Esophagus squamous epithelium (tissue), 5 donors: ENCODE results near the gene MTA1. TPM values are rescaled to one million over a fixed set of nuclear protein-coding genes. Genes with fewer than 3 reads are reported as not detected.

Experiments used
- DNase-seq: peaks from one replicate; lab custom pipeline; 2025; lab: John Stamatoyannopoulos, UW
- H3K27ac ChIP-seq, 4 donors: fragments of 200-600 bp; sonication (generic); one replicate each; pipeline ENCODE4 v1.5.1; 2016 to 2019; ENCODE audit warnings: mild to moderate bottlenecking in 1 of 4
- H3K27me3 ChIP-seq, 4 donors: fragments of 200-600 bp; sonication (generic); 1 replicate in 3 of 4; 2 replicates in 1 of 4; pipeline versions ENCODE4 v1.5.1 to v1.6.0; 2017 to 2021; ENCODE audit warnings: antibody characterized with exemption in 1 of 4
- H3K36me3 ChIP-seq, 3 donors: fragments of 200-600 bp; sonication (generic); one replicate each; pipeline ENCODE4 v1.5.1; 2016 to 2019
- H3K4me1 ChIP-seq, 3 donors: fragments of 200-600 bp; sonication (generic); one replicate each; pipeline ENCODE4 v1.5.1; 2017 to 2019
- H3K4me3 ChIP-seq, 4 donors: fragments of 200-600 bp; sonication (generic); 1 replicate in 3 of 4; 2 replicates in 1 of 4; pipeline ENCODE4 v1.5.1; 2016 to 2019; ENCODE audit warnings: mild to moderate bottlenecking in 2 of 4, moderate library complexity in 1 of 4
- H3K9me3 ChIP-seq, 3 donors: fragments of 200-600 bp; sonication (generic); one replicate each; pipeline ENCODE4 v1.5.1; 2016 to 2019
- POLR2A ChIP-seq, 4 donors: fragments of 450-650 bp; IDR thresholded peaks; one replicate each; pipeline ENCODE4 v1.6.1; 2017; ENCODE audit warnings: antibody characterized with exemption in 4 of 4, mild to moderate bottlenecking in 4 of 4, moderate library complexity in 3 of 4
- WGBS, 2 donors: methylation state at CpG; one replicate each; pipeline ENCODE4 v1.1.5; 2018; 5-methylcytosine and 5-hydroxymethylcytosine counted together
- intact Hi-C: fragments of 100-400 bp; cut with DNase I; formaldehyde crosslinking; loops from one replicate; pipeline ENCODE4 v1.15.0; 2022
- total RNA-seq, 4 donors: library from RNA; depleted of rRNA; stranded (reverse); fragments of >200 nt; gene quantifications; one replicate each; pipeline ENCODE4 v1.1.0, GENCODE V29; 2016
- TF ChIP-seq, protein P1 (sequence below), 6 experiments: fragments of 450-650 bp in 4 of 6; fragments of 200-600 bp in 2 of 6; sonication (generic) in 2 of 6; IDR thresholded peaks; one replicate each; pipeline ENCODE4 v1.5.1; 2016 to 2019; ENCODE audit warnings: antibody characterized with exemption in 6 of 6, mild to moderate bottlenecking in 4 of 6, moderate library complexity in 4 of 6
- donor health status: DM: yes; HTN: yes; CAD: no.

The MTA1 gene
- total RNA-seq, 4 donors from 2014 or later = 19.9 to 64.7 (median 39.6) TPM

DNA sequence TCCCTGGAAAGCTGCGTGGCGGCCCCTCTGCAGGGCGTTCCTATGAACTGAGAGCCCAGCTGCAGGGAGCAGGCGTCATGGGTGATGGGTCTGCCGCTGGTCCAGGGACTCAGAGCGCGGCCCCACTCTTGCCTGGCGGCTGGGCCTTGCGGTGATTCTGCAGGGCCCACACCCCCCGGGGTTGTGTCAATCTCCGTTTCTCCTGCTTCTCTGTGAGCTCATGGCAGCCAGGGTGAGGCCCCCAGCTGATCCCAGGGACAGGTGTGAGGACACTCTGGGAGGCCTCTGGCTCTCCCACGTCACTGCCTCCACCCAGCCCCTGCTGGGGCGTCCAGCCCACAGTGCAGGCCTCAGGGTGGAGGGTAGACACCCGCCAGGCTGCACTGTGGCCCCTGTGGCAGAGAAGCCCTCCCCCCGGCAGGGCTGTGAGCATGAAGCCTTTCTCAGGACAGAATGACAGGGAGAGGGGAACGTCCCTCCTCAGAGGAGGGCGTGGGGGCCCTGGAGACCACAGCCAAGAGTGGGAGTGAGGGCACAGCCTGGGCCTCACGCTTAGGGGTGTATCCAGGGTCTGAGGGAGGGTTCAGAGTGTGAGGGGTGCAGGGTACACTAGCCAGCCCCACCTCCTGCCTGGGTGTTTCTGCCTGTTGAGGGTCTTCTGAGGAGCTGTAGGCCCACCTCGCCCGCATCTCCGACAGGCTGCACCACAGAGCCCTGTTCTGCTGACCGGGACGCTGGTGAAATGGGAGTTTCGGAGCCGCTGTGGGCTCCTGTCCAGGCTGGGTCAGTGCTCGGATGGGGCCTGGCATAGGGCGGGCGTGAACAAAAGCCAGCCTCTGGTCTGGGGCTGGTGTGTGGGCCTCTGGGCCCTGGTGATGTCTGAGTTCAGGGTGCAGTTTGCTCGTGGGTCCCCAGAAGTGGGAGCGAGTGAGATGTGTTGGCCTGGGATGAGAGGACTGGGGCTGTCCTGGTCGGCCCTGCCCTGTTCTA is 28.3 kb downstream of the MTA1 start:
- DNase-seq = no peak
- no peaks in the 10 kb centered on the region for H3K27me3 ChIP-seq
- intact Hi-C loops = no loop called here

GRCh38 chr14:105448706-105449111 is 29.1 kb downstream of the MTA1 start:
- no peak for TF ChIP-seq POLR2A (IDR thresholded peaks at IDR 0.05)
- TF ChIP-seq, protein P1, sequence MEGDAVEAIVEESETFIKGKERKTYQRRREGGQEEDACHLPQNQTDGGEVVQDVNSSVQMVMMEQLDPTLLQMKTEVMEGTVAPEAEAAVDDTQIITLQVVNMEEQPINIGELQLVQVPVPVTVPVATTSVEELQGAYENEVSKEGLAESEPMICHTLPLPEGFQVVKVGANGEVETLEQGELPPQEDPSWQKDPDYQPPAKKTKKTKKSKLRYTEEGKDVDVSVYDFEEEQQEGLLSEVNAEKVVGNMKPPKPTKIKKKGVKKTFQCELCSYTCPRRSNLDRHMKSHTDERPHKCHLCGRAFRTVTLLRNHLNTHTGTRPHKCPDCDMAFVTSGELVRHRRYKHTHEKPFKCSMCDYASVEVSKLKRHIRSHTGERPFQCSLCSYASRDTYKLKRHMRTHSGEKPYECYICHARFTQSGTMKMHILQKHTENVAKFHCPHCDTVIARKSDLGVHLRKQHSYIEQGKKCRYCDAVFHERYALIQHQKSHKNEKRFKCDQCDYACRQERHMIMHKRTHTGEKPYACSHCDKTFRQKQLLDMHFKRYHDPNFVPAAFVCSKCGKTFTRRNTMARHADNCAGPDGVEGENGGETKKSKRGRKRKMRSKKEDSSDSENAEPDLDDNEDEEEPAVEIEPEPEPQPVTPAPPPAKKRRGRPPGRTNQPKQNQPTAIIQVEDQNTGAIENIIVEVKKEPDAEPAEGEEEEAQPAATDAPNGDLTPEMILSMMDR (IDR thresholded peaks at IDR 0.05) = peak; percentile 81 to 91 (median 86)
- Histone ChIP-seq H3K4me1 (peaks cover 0 to 14% (median 0%) of the 10 kb centered on the region in 3 donors), H3K9me3 (no peaks in the 10 kb centered on the region), H3K27ac (peak overlapping the region in 2 of 4 donors; percentile 14 to 26), H3K27me3 (no peaks in the 10 kb centered on the region), H3K36me3 (peaks cover 8 to 71% (median 11%) of the 10 kb centered on the region in 3 donors), H3K4me3 (no peak overlapping the region)
- WGBS, 2 donors = 20% methylated on average over 1 of the region's 16 CpGs; no CpG with 5 or more reads in 1 of the 2 donors
- DNase-seq = no peak
- intact Hi-C loops = no loop called here

More for the DNA sequence above, 28.3 kb downstream of the MTA1 start:
- 75 to 87% methylated on average over 6 to 7 of the region's 31 CpGs for WGBS, 2 donors
- Histone ChIP-seq H3K36me3 (peaks cover 8 to 71% (median 11%) of the 10 kb centered on the region in 3 donors), H3K4me1 (peaks cover 0 to 14% (median 0%) of the 10 kb centered on the region in 3 donors), H3K4me3 (no peak overlapping the region), H3K9me3 (no peaks in the 10 kb centered on the region), H3K27ac (peak overlapping the region in 1 of 4 donors; percentile 14)
- no peak for TF ChIP-seq POLR2A (IDR thresholded peaks at IDR 0.05)
- TF ChIP-seq, protein P1 (IDR thresholded peaks at IDR 0.05) = no peak

DNA sequence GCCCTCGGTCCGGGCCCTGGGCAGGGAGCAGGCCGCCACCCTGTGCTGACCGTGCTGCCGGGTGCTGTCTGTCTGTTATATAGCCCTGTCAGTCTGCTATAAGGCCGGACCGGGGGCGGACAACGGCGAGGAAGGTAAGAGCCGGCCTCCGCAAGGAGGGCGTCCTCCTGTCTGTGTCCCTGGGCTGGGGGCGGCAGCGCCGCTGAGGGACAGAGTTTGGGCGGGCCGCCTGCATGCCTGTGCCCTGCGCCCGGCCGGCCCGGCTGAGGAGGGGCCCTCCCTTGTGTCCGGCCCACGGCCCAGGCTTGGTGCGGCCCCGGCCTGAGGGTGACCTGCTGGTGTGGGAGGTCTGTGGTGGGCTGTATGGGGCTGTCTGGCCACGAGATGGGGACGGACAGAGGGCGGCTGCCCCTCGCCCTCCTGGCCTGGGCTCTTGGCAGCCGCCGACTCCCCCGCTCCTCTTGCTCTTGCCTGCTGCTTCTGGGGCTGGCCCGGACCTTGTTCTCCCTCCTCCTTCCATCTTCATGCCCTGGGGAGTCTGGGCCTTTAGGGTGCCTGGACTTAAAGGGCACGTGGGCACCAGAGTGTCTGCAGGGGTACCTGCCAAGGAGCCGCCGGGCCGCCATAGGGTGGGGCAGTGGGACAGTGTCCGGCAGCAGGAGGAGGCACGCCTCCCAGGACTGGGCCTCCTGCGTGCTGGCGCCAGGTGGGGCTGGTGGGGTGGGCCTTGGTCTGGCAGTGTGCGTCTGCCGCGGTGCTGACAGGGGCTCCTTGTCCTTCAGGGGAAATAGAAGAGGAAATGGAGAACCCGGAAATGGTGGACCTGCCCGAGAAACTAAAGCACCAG is 29.9 kb downstream of the MTA1 start:
- peaks cover 0 to 14% (median 0%) of the 10 kb centered on the region in 3 donors for H3K4me1 ChIP-seq
- no peaks in the 10 kb centered on the region for H3K27me3 ChIP-seq
- H3K9me3 ChIP-seq = no peaks in the 10 kb centered on the region
- H3K4me3 ChIP-seq = no peak overlapping the region
- H3K27ac ChIP-seq = peak overlapping the region in 1 of 4 donors; percentile 26
- DNase-seq = no peak
- intact Hi-C loops = no loop called here
- peaks cover 11 to 79% (median 12%) of the 10 kb centered on the region in 3 donors for H3K36me3 ChIP-seq
- WGBS, 2 donors = 90% methylated on average over 8 of the region's 47 CpGs; no CpG with 5 or more reads in 1 of the 2 donors
- no peak for TF ChIP-seq POLR2A (IDR thresholded peaks at IDR 0.05)
- TF ChIP-seq, protein P1 (IDR thresholded peaks at IDR 0.05) = no peak

DNA sequence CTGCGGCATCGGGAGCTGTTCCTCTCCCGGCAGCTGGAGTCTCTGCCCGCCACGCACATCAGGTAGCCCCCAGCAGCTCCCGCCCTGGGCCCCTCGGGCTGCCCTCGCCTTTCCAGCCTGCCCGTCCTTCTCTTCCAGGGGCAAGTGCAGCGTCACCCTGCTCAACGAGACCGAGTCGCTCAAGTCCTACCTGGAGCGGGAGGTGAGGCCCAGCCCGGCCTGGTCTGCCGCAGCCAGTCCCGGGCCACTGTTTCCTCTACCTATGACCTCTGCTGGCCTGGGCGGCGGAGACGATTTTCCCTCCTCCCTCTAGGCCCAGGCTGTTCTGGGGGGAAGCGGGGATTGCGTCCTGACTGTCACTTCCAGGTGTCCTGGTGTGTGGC is 30.5 kb downstream of the MTA1 start:
- Histone ChIP-seq H3K27me3 (no peaks in the 10 kb centered on the region), H3K4me3 (no peak overlapping the region), H3K4me1 (peaks cover 0 to 14% (median 0%) of the 10 kb centered on the region in 3 donors), H3K36me3 (peaks cover 11 to 81% (median 16%) of the 10 kb centered on the region in 3 donors), H3K9me3 (no peaks in the 10 kb centered on the region), H3K27ac (no peak overlapping the region)
- DNase-seq = no peak
- TF ChIP-seq, protein P1 (IDR thresholded peaks at IDR 0.05) = no peak
- no peak for TF ChIP-seq POLR2A (IDR thresholded peaks at IDR 0.05)
- 88% methylated on average over 12 of the region's 22 CpGs; no CpG with 5 or more reads in 1 of the 2 donors for WGBS, 2 donors
- intact Hi-C loops = no loop called here
